A549 (cell line): ENCODE measurements around the gene GRIA1. TPM values are rescaled to one million over a fixed set of nuclear protein-coding genes. Genes with fewer than 3 reads are reported as not detected.

Source experiments
- ATAC-seq, 2 experiments: fragments of 200-7000 bp in 1 of 2; fragments of >200 bp in 1 of 2; cut with Nextera tagmentation in 1 of 2; cut with Tn5 transposase in 1 of 2; 3 replicates each; pipeline versions ENCODE4 v1.8.0 to v1.9.1; 2018 to 2020; ENCODE audit warnings: mild to moderate bottlenecking in 1 of 2, moderate library complexity in 1 of 2
- CTCF ChIA-PET: fragments of 300-600 bp; sonication (Branson Sonifier 250); formaldehyde crosslinking; extraction: SDS; loops from one replicate; lab custom pipeline; 2021; ENCODE audit warnings: antibody characterized with exemption, inconsistent platforms; lab: Yijun Ruan, JAX
- POLR2A ChIA-PET: fragments of 350-600 bp; formaldehyde crosslinking; extraction: SDS; loops from one replicate; lab custom pipeline; 2021; ENCODE audit warnings: antibody characterized with exemption, inconsistent platforms; lab: Yijun Ruan, JAX
- DNase-seq, 2 experiments: peaks; one replicate each; pipeline versions ENCODE4 v3.0.0 to v3.0.0-alpha.2; 2011 to 2016; ENCODE audit warnings: low read depth in 1 of 2, low spot score in 1 of 2
- FAIRE-seq: peaks from 2 replicates; lab custom pipeline; 2011; peaks lifted over from hg19 to GRCh38; lab: Jason Lieb, UNC
- H3K27ac ChIP-seq, 2 experiments: fragments of >200 bp; sonication (Bioruptor Twin); formaldehyde crosslinking; 3 replicates each; pipeline ENCODE4 v1.5.1; 2016 to 2017
- H3K4me1 ChIP-seq: fragments of >200 bp; sonication (Bioruptor Twin); formaldehyde crosslinking; 3 replicates; pipeline ENCODE4 v1.6.1; 2016
- H3K4me2 ChIP-seq: fragments of >200 bp; sonication (Bioruptor Twin); formaldehyde crosslinking; 3 replicates; pipeline ENCODE4 v1.6.1; 2016
- H3K4me3 ChIP-seq: fragments of >200 bp; sonication (Bioruptor Twin); formaldehyde crosslinking; 3 replicates; pipeline ENCODE4 v1.5.1; 2016
- H3K9me3 ChIP-seq: fragments of >200 bp; sonication (Bioruptor Twin); formaldehyde crosslinking; 3 replicates; pipeline ENCODE4 v1.6.1; 2016
- EHMT2 ChIP-seq: fragments of 200-600 bp; sonication (generic); IDR thresholded peaks from 2 replicates; pipeline ENCODE4 v1.6.1; 2016; ENCODE audit warnings: antibody characterized with exemption, low read depth, mild to moderate bottlenecking, moderate library complexity
- FOXS1 ChIP-seq: fragments of 250-450 bp; sonication (Bioruptor Pico); IDR thresholded peaks from 2 replicates; pipeline ENCODE4 v1.5.0; 2020; ENCODE audit warnings: mild to moderate bottlenecking, moderate library complexity
- GATA3 ChIP-seq: IDR thresholded peaks from 2 replicates; pipeline ENCODE4 v1.6.1; 2012; ENCODE audit warnings: borderline replicate concordance
- HDAC2 ChIP-seq: fragments of 200-600 bp; sonication (generic); IDR thresholded peaks from 2 replicates; pipeline ENCODE4 v1.6.1; 2016
- JUN ChIP-seq, 2 experiments: fragments of >200 bp; sonication (Bioruptor Twin); formaldehyde crosslinking; IDR thresholded peaks; 2 replicates in 1 of 2; 3 replicates in 1 of 2; pipeline ENCODE4 v1.6.1; 2016 to 2017
- JUNB ChIP-seq: fragments of >200 bp; sonication (Bioruptor Twin); formaldehyde crosslinking; IDR thresholded peaks from 2 replicates; pipeline ENCODE4 v1.6.1; 2016
- KDM5A ChIP-seq: fragments of 200-600 bp; sonication (generic); IDR thresholded peaks from 2 replicates; pipeline ENCODE4 v1.6.1; 2016; ENCODE audit warnings: antibody characterized with exemption, mild to moderate bottlenecking
- MAZ ChIP-seq: fragments of 150-350 bp; IDR thresholded peaks from 2 replicates; pipeline ENCODE4 v1.6.1; 2014; ENCODE audit warnings: antibody characterized with exemption, low read depth, low read length, borderline replicate concordance
- NFE2L2 ChIP-seq: fragments of 150-350 bp; conservative IDR thresholded peaks from 2 replicates; pipeline ENCODE4 v1.6.1; 2014; ENCODE audit warnings: low read length
- NR3C1 ChIP-seq: fragments of >200 bp; sonication (Bioruptor Twin); formaldehyde crosslinking; IDR thresholded peaks from 3 replicates; pipeline ENCODE4 v1.6.1; 2017
- PHF8 ChIP-seq: fragments of 200-600 bp; sonication (generic); IDR thresholded peaks from 2 replicates; pipeline ENCODE4 v1.6.1; 2016; ENCODE audit warnings: low read depth, mild to moderate bottlenecking, antibody characterized with exemption, moderate library complexity, borderline replicate concordance
- POLR2AphosphoS2 ChIP-seq: conservative IDR thresholded peaks from 2 replicates; pipeline ENCODE4 v1.6.1; 2012; ENCODE audit warnings: low read length, improper control_type of control experiment, inconsistent platforms
- RAD21 ChIP-seq, 2 experiments: fragments of >200 bp in 1 of 2; sonication (Bioruptor Twin) in 1 of 2; formaldehyde crosslinking in 1 of 2; IDR thresholded peaks in 1 of 2; conservative IDR thresholded peaks in 1 of 2; 2 replicates in 1 of 2; 3 replicates in 1 of 2; pipeline ENCODE4 v1.6.1; 2012 to 2018; ENCODE audit warnings: inconsistent platforms in 1 of 2
- RNF2 ChIP-seq: fragments of 200-600 bp; sonication (generic); IDR thresholded peaks from 2 replicates; pipeline ENCODE4 v1.6.1; 2016; ENCODE audit warnings: low read depth, mild to moderate bottlenecking, antibody characterized with exemption, moderate library complexity, borderline replicate concordance
- SMC3 ChIP-seq: fragments of >200 bp; sonication (Bioruptor Twin); formaldehyde crosslinking; IDR thresholded peaks from 3 replicates; pipeline ENCODE4 v1.6.1; 2018; ENCODE audit warnings: inconsistent platforms
- TFCP2L1 ChIP-seq: fragments of 250-450 bp; sonication (Bioruptor Pico); IDR thresholded peaks from 2 replicates; pipeline ENCODE4 v1.5.0; 2021; ENCODE audit warnings: mild to moderate bottlenecking
- TP53 ChIP-seq: fragments of 250-450 bp; sonication (Bioruptor Pico); IDR thresholded peaks from 2 replicates; pipeline ENCODE4 v1.5.0; 2021; ENCODE audit warnings: mild to moderate bottlenecking, moderate library complexity
- ZC3H11A ChIP-seq: fragments of 450-650 bp; IDR thresholded peaks from 2 replicates; pipeline ENCODE4 v1.6.1; 2014; ENCODE audit warnings: antibody characterized with exemption, mild to moderate bottlenecking
- WGBS: methylation state at CpG from one replicate; pipeline ENCODE4 v1.1.6; 2017; ENCODE audit errors: missing lambda C conversion rate; 5-methylcytosine and 5-hydroxymethylcytosine counted together
- polyA plus RNA-seq, 4 experiments: library from polyadenylated mRNA; depleted of rRNA in 3 of 4; stranded (reverse); fragments of >200 nt; fragmentation: RNase III in 1 of 4; extraction: RNeasy Plus Mini Kit Qiagen cat#74134 plus additional on column Dnase treatment in 1 of 4; gene quantifications; 2 replicates in 3 of 4; 3 replicates in 1 of 4; pipeline ENCODE4 v1.2.3, GENCODE V29; 2011 to 2017
- TF ChIP-seq, protein P1 (sequence below): fragments of 250-450 bp; sonication (Bioruptor Pico); IDR thresholded peaks from 2 replicates; pipeline ENCODE4 v1.5.0; 2020; ENCODE audit warnings: low read depth, mild to moderate bottlenecking, moderate library complexity
- TF ChIP-seq, protein P2 (sequence below): fragments of >200 bp; sonication (Bioruptor Twin); formaldehyde crosslinking; IDR thresholded peaks from 2 replicates; pipeline ENCODE4 v1.6.1; 2016
- TF ChIP-seq, protein P3 (sequence below): fragments of 450-650 bp; IDR thresholded peaks from 2 replicates; pipeline ENCODE4 v1.6.1; 2014; ENCODE audit warnings: antibody characterized with exemption
- TF ChIP-seq, protein P4 (sequence below): fragments of 150-350 bp; IDR thresholded peaks from 2 replicates; pipeline ENCODE4 v1.6.1; 2014; ENCODE audit warnings: low read depth, mild to moderate bottlenecking, low read length
- TF ChIP-seq, protein P5 (sequence below): IDR thresholded peaks from 2 replicates; pipeline ENCODE4 v1.6.1; 2012
- TF ChIP-seq, protein P6 (sequence below): IDR thresholded peaks from 2 replicates; pipeline ENCODE4 v1.6.1; 2012; ENCODE audit warnings: low read depth, borderline replicate concordance
- TF ChIP-seq, protein P7 (sequence below): fragments of >200 bp; sonication (Bioruptor Twin); formaldehyde crosslinking; IDR thresholded peaks from 3 replicates; pipeline ENCODE4 v1.5.1; 2016

The GRIA1 gene
- polyA plus RNA-seq, 2 of the 4 experiments (the other 2 are of a cell fraction): not detected

DNA sequence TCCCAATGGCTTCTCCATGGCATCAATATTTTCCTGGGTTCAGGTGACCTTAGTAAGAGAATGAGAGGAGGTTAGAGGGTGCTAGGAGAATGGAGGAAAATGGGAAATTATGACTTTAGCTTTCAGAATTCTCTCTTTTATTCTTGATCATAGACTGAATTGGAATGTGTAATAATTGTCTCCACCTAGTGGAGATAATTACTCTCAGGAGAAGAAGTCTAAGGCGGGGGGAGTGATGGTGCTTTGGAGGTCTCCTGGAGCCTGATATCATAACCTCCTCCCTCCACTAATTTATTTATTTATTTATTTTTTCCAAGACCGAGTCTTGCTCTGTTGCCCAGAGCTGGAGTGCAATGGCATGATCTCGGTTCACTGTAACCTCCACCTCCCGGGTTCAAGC is 221.3 kb downstream of the GRIA1 start:
- H3K4me3 ChIP-seq: no peak overlapping the region
- FAIRE-seq (no peak), ATAC-seq (no peak), DNase-seq (no peak)
- H3K4me2 ChIP-seq: no peak overlapping the region
- H3K27ac ChIP-seq: no peak overlapping the region
- no peaks in the 10 kb centered on the region for H3K9me3 ChIP-seq
- WGBS: 8% methylated on average over 4 of the region's 4 CpGs
- POLR2A ChIA-PET: no interaction called here
- TF ChIP-seq, protein P1, sequence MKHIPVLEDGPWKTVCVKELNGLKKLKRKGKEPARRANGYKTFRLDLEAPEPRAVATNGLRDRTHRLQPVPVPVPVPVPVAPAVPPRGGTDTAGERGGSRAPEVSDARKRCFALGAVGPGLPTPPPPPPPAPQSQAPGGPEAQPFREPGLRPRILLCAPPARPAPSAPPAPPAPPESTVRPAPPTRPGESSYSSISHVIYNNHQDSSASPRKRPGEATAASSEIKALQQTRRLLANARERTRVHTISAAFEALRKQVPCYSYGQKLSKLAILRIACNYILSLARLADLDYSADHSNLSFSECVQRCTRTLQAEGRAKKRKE (CRISPR knock-in tag): no peak
- TF ChIP-seq PHF8 (no peak), JUN (IDR thresholded peaks at IDR 0.05) (no peak), NFE2L2 (no peak)
- TF ChIP-seq, protein P2, sequence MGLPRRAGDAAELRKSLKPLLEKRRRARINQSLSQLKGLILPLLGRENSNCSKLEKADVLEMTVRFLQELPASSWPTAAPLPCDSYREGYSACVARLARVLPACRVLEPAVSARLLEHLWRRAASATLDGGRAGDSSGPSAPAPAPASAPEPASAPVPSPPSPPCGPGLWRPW: no peak
- CTCF ChIA-PET: interaction anchor here (1.0 to 1.3 kb wide), 3 partner anchors 10 to 215 kb away, joined by 4 to 7 read pairs (median 4); no protein-coding TSS in a partner anchor
- H3K4me1 ChIP-seq: no peaks in the 10 kb centered on the region

DNA sequence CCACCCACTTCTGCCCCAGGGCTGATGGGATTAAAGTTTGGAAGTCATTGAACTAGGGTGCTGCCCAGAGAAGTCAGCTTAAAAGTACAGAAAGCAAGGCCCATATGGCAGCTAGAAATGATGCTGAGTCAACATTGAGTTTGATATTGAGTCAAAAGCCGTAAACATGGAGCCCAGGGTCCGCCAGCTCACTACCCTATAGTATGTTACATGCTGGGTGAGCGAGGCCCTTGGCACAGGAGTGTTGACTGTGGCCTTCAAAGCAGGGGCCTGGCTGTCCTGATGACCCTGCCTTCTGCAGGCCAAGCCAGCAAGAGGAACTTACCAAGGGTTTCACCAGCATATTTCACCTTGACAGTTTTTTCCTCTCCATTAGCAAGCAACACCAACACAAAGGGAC is 222.5 kb downstream of the GRIA1 start:
- no peak overlapping the region for H3K4me2 ChIP-seq
- no peaks in the 10 kb centered on the region for H3K4me1 ChIP-seq
- FAIRE-seq: no peak
- DNase-seq: no peak
- CTCF ChIA-PET: no interaction called here
- TF ChIP-seq KDM5A (no peak), ZC3H11A (no peak), NR3C1 (no peak), MAZ (no peak), PHF8 (no peak)
- TF ChIP-seq, protein P3, sequence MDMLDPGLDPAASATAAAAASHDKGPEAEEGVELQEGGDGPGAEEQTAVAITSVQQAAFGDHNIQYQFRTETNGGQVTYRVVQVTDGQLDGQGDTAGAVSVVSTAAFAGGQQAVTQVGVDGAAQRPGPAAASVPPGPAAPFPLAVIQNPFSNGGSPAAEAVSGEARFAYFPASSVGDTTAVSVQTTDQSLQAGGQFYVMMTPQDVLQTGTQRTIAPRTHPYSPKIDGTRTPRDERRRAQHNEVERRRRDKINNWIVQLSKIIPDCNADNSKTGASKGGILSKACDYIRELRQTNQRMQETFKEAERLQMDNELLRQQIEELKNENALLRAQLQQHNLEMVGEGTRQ: no peak
- no peak overlapping the region for H3K4me3 ChIP-seq
- POLR2A ChIA-PET: no interaction called here
- no peak overlapping the region for H3K27ac ChIP-seq
- ATAC-seq: no peak
- no peaks in the 10 kb centered on the region for H3K9me3 ChIP-seq
- WGBS: 7% methylated on average over 3 of the region's 3 CpGs

DNA sequence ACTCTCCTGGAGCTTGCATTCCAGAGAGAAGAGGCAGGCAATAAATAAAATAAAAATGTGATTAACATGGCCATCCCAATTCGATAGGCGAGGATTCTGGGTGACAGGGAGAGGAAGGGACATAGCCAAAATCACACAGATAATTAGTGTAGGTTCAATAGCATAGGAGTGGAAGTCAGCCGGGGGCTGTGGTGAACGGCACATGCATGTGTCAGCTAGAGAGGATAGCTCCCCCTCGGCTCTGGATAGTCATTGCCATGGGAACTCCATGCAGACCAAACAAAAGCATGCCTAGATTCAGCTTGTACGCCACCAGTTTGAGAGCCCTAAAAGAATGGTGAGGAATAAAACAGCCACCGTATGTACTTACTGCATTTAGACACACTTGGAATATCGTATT is 223.5 kb downstream of the GRIA1 start:
- POLR2A ChIA-PET: no interaction called here
- DNase-seq (no peak), FAIRE-seq (no peak), ATAC-seq (no peak)
- H3K4me1 ChIP-seq: no peaks in the 10 kb centered on the region
- no peak overlapping the region for H3K4me2 ChIP-seq
- no peak overlapping the region for H3K4me3 ChIP-seq
- H3K9me3 ChIP-seq: no peaks in the 10 kb centered on the region
- 4% methylated on average over 8 of the region's 8 CpGs for WGBS
- CTCF ChIA-PET: interaction anchor here (0.5 kb wide), 1 partner anchor 87 kb away, joined by 3 read pairs; no protein-coding TSS in a partner anchor
- H3K27ac ChIP-seq: no peak overlapping the region
- TF ChIP-seq GATA3 (no peak), FOXS1 (no peak), TP53 (CRISPR knock-in tag) (no peak), ZC3H11A (no peak), HDAC2 (no peak), SMC3 (no peak), JUNB (no peak), TFCP2L1 (CRISPR knock-in tag) (no peak), RAD21 (conservative IDR thresholded peaks at IDR 0.05 in 1 of 2, IDR thresholded peaks at IDR 0.05 in 1 of 2) (no peak), POLR2AphosphoS2 (no peak), EHMT2 (no peak), RNF2 (no peak)
- TF ChIP-seq, protein P4, sequence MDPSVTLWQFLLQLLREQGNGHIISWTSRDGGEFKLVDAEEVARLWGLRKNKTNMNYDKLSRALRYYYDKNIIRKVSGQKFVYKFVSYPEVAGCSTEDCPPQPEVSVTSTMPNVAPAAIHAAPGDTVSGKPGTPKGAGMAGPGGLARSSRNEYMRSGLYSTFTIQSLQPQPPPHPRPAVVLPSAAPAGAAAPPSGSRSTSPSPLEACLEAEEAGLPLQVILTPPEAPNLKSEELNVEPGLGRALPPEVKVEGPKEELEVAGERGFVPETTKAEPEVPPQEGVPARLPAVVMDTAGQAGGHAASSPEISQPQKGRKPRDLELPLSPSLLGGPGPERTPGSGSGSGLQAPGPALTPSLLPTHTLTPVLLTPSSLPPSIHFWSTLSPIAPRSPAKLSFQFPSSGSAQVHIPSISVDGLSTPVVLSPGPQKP: no peak
- TF ChIP-seq, protein P5, sequence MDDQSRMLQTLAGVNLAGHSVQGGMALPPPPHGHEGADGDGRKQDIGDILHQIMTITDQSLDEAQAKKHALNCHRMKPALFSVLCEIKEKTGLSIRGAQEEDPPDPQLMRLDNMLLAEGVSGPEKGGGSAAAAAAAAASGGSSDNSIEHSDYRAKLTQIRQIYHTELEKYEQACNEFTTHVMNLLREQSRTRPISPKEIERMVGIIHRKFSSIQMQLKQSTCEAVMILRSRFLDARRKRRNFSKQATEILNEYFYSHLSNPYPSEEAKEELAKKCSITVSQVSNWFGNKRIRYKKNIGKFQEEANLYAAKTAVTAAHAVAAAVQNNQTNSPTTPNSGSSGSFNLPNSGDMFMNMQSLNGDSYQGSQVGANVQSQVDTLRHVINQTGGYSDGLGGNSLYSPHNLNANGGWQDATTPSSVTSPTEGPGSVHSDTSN: no peak
- TF ChIP-seq, protein P6, sequence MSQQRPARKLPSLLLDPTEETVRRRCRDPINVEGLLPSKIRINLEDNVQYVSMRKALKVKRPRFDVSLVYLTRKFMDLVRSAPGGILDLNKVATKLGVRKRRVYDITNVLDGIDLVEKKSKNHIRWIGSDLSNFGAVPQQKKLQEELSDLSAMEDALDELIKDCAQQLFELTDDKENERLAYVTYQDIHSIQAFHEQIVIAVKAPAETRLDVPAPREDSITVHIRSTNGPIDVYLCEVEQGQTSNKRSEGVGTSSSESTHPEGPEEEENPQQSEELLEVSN: no peak
- TF ChIP-seq, protein P7, sequence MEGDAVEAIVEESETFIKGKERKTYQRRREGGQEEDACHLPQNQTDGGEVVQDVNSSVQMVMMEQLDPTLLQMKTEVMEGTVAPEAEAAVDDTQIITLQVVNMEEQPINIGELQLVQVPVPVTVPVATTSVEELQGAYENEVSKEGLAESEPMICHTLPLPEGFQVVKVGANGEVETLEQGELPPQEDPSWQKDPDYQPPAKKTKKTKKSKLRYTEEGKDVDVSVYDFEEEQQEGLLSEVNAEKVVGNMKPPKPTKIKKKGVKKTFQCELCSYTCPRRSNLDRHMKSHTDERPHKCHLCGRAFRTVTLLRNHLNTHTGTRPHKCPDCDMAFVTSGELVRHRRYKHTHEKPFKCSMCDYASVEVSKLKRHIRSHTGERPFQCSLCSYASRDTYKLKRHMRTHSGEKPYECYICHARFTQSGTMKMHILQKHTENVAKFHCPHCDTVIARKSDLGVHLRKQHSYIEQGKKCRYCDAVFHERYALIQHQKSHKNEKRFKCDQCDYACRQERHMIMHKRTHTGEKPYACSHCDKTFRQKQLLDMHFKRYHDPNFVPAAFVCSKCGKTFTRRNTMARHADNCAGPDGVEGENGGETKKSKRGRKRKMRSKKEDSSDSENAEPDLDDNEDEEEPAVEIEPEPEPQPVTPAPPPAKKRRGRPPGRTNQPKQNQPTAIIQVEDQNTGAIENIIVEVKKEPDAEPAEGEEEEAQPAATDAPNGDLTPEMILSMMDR: no peak
